Nucleus accumbens (tissue), 56 donors: ENCODE data around the gene UNC93B1.
A peak's percentile ranks its signal among the peaks of the same experiment; 100 is the strongest.

Source experiments
- DNase-seq, 56 donors: peaks; one replicate each; lab custom pipeline; 2025; lab: John Stamatoyannopoulos, UW

UNC93B1 gene

GRCh38 chr11:68040957-68041591, 37.2 kb upstream of the UNC93B1 start:
- no peak for DNase-seq

- peak in 1 of 56 donors; percentile 17 for DNase-seq
Observed at GRCh38 chr11:68040101-68040956, 36.4 kb upstream of the UNC93B1 start.

GRCh38 chr11:68039526-68040086, 35.7 kb upstream of the UNC93B1 start:
- DNase-seq = no peak

GRCh38 chr11:68038718-68039525, 35.0 kb upstream of the UNC93B1 start, which contains the start of gene TCIRG1:
Gene TCIRG1, plus strand, starts transcription at chr11:68039025. Its CDS starts 2,247 bp downstream, at chr11:68041272.
- peak in 22 of 56 donors; percentile 10 to 73 (median 34) for DNase-seq

GRCh38 chr11:68038226-68038717, 34.4 kb upstream of the UNC93B1 start:
- no peak for DNase-seq

GRCh38 chr11:68037411-68038225, 33.7 kb upstream of the UNC93B1 start:
- DNase-seq = peak in 4 of 56 donors; percentile 19 to 43 (median 31)

- DNase-seq = peak in 6 of 56 donors; percentile 16 to 44 (median 28)
Observed at GRCh38 chr11:68036717-68037239, 32.9 kb upstream of the UNC93B1 start.

GRCh38 chr11:68036141-68036716, 32.3 kb upstream of the UNC93B1 start:
- no peak for DNase-seq

GRCh38 chr11:68035266-68035876, 31.5 kb upstream of the UNC93B1 start:
- no peak for DNase-seq

GRCh38 chr11:68033708-68034045, 29.8 kb upstream of the UNC93B1 start:
- DNase-seq = peak in 6 of 56 donors; percentile 24 to 42 (median 34)

GRCh38 chr11:68032997-68033707, 29.3 kb upstream of the UNC93B1 start:
- no peak for DNase-seq

GRCh38 chr11:68032003-68032402, 28.1 kb upstream of the UNC93B1 start:
- DNase-seq = no peak

GRCh38 chr11:68031144-68031464, 27.2 kb upstream of the UNC93B1 start:
- DNase-seq = peak in 1 of 56 donors; percentile 36

- DNase-seq = peak; percentile 84 to 99 (median 96)
Observed at GRCh38 chr11:68030318-68031143, 26.6 kb upstream of the UNC93B1 start, which contains the start of gene NDUFS8. Gene NDUFS8, plus strand, starts transcription at chr11:68030681. Its CDS starts 1,471 bp downstream, at chr11:68032152.

- no peak for DNase-seq
Observed at GRCh38 chr11:68028802-68029545, 25.1 kb upstream of the UNC93B1 start.

- DNase-seq = no peak
Observed at GRCh38 chr11:68027667-68028066, 23.8 kb upstream of the UNC93B1 start.
